ENCODE data around the gene INCA1.
A peak's percentile ranks its signal among the peaks of the same experiment; 100 is the strongest.

Gene INCA1

DNA sequence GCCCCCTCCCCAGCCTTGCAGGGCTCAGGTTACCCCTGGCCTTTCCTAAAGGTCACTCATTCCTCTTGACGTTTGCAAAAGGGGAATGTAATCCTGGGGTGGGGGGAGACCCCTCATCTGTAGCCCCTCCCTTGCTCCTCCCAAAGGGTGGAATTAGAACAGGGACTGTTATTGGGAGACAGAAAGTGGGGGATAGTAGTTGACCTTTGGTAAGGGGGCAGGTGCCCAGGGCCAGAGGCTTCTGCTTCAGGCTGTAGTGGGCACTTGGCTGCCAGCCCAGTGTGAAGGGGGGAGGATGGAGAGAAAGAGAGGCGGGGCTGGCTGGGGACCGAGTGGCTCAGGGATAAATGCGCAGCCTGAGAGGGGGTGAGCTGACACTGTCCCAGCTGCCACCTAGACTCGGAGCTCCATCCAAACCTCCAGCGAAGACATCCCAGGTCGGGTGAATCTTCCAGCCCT is 46.5 kb downstream of the INCA1 start, which contains the start of gene ENO3:
ENO3 (plus strand) TSS at position 374 of the 459 bp plus-strand sequence. CDS start 711 bp downstream, outside the sequence.
- TF ChIP-seq TAF1 (IDR thresholded peaks at IDR 0.05; ENCODE audit: borderline replicate concordance, low read depth, low read length) (no peak), POLR2A (IDR thresholded peaks at IDR 0.05; ENCODE audit: low read depth, low read length) (no peak), POLR2AphosphoS5 (IDR thresholded peaks at IDR 0.05; ENCODE audit: low read depth, low read length) (no peak; the same call in 1 of the 2 replicates)
- no peak for FAIRE-seq
- DNase-seq (ENCODE audit: insufficient read length) = no peak

DNA sequence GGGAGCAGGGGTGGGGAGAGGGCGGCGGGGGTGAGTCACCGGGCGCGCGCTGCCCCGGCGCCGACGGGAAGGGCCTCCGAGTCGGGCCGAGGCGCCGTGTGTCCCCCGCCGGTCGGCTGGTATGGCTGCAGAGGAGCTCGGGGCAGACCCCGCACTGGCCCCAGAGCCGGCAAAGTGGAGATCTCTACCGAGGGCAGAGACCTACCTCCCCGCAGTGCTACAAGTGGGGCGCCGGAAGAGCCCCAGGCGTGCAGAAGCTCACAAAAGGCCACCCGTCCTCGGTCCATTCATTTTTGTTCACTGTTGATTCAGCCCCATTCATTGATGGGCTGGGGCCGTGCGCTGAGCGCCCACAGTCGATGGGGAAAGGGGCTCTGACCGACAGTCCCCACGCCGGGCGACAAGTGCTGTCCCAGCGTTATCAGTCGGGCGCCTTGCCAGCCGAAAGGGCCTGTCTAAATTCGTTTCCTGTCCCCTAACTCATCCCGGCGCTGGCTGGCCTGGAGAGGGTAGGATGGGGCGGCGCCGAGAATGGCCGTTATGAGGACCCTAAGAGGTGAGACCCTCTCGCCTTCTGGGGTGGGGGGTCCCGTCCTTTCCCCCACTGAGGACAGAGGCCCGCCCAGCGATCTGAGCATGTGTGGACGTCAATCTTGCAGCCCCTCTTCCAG is 47.1 kb downstream of the INCA1 start:
- DNase-seq (ENCODE audit: insufficient read length) = no peak
- no peak for TF ChIP-seq TAF1 (IDR thresholded peaks at IDR 0.05; ENCODE audit: borderline replicate concordance, low read depth, low read length)
- TF ChIP-seq POLR2A (IDR thresholded peaks at IDR 0.05; ENCODE audit: low read depth, low read length) = peak; percentile 60; the same call in 1 of the 2 replicates
- peak; percentile 64 for TF ChIP-seq POLR2AphosphoS5 (IDR thresholded peaks at IDR 0.05; ENCODE audit: low read depth, low read length)
- FAIRE-seq = peak; percentile 85

DNA sequence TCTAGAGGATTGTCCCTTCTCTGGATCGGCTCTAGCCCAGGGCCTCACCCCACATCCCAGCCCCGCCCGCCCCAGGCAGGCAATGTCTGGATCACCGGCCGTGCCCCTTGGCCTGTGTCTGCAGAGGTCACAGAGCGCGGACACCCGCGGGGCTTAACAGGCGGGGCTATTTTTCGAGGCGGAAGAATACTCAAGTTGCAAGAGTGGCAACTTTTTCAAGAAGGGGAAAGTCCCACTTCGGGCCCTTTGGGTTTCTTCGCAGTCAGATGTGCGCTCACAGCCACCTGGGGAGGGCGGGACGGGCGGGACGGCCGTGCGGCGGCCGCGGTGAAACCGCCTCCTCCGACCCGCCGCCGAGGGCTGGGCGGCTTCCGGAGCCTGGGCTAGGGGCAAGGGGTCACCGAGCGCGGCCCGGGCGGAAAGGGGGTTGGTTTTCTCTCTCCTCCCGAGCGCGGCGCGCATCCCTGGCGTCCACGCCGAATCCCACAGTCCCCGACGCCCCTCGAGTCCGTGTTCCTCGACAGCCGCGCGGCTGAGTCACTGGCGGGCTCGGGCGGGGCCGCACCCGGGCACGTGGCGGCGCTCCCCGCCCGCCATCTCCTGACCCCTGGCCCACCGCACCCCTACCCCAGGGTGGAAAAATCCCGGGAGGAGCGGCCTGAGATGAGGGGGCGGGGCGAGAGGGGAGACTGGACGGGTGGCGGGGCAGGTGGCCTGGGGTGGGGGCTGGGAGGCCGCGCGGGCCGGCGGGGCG is 47.8 kb downstream of the INCA1 start:
- no peak for DNase-seq (ENCODE audit: insufficient read length)
- FAIRE-seq = peak; percentile 90

DNA sequence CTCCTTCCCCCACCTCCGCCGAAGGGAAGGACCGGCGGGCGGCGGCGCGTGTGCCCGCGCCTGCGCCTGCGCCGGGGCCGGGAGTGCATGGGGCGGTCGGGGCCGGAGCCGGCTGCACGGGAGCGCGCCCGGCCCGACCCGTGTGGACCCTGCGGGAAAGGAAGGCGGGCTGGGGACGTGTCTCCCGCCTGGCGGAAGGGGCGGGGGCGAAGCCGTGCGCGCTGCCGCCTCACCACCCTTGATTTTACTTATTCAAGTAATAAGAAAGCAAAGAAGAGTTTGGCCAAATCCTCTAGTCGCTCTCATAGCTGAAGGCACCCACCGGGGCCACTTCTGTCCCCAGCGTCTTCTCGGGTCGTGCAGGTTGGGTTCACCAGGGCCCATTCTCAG is 48.4 kb downstream of the INCA1 start:
- DNase-seq (ENCODE audit: insufficient read length) (peak; percentile 88), FAIRE-seq (no peak)
- TF ChIP-seq POLR2A (IDR thresholded peaks at IDR 0.05; ENCODE audit: low read depth, low read length) (no peak; the same call in 1 of the 2 replicates), TAF1 (IDR thresholded peaks at IDR 0.05; ENCODE audit: borderline replicate concordance, low read depth, low read length) (no peak), POLR2AphosphoS5 (IDR thresholded peaks at IDR 0.05; ENCODE audit: low read depth, low read length) (no peak; the same call in 1 of the 2 replicates)

More for the DNA sequence above, 47.8 kb downstream of the INCA1 start:
- TF ChIP-seq POLR2AphosphoS5 (IDR thresholded peaks at IDR 0.05; ENCODE audit: low read depth, low read length) (0 out of 2 replicates have a peak, but pooled peaks have one; percentile 13), POLR2A (IDR thresholded peaks at IDR 0.05; ENCODE audit: low read depth, low read length) (no peak), TAF1 (IDR thresholded peaks at IDR 0.05; ENCODE audit: borderline replicate concordance, low read depth, low read length) (peak; percentile 75; the same call in 1 of the 2 replicates)

DNA sequence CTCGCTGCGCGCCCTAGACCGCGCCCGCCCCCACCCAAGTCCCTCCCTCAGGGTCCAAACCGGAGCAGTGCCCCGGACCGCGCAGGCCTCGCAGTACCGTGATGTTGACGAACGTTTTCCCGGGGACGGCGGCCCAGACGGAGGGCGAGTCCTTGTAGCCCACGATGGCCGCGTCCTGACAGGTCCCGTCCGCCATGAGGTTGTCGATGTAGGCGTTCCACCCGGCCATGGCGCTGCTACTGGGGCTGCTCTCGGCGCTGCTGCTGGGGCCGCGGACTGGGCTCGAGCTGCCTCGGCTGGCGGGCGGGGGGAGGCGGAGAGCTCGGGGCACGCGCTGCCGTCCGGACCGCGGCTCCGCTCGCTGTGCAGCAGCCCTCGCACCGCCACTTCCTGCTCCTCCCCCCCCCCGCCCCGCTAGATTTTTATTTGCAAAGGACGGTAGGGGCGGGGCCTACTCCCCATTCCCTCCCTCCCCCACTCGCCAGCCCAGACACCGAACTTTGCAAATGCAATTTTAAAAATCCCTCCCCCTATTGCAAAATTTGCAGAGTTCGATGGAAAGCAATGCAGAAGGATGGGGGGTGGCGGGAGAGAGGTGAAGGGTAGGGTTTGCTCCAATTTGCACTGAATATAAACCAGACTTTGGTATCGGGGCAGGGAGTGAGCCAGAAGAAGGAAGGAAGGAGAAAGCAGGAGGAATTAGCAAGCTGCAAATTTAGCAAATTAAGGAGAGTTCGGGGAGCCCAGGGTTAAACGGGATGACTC is 49.0 kb downstream of the INCA1 start, which contains the start of gene PFN1:
PFN1 (minus strand) TSS at position 365 of the 765 bp plus-strand sequence; CDS start at position 229, 136 bp downstream.
- peak; percentile 94 for FAIRE-seq
- TF ChIP-seq POLR2A (IDR thresholded peaks at IDR 0.05; ENCODE audit: low read depth, low read length) = peak; percentile 94
- peak; percentile 92 for TF ChIP-seq POLR2AphosphoS5 (IDR thresholded peaks at IDR 0.05; ENCODE audit: low read depth, low read length)
- TF ChIP-seq TAF1 (IDR thresholded peaks at IDR 0.05; ENCODE audit: borderline replicate concordance, low read depth, low read length) = peak; percentile 79; the same call in 1 of the 2 replicates
- no peak for DNase-seq (ENCODE audit: insufficient read length)

DNA sequence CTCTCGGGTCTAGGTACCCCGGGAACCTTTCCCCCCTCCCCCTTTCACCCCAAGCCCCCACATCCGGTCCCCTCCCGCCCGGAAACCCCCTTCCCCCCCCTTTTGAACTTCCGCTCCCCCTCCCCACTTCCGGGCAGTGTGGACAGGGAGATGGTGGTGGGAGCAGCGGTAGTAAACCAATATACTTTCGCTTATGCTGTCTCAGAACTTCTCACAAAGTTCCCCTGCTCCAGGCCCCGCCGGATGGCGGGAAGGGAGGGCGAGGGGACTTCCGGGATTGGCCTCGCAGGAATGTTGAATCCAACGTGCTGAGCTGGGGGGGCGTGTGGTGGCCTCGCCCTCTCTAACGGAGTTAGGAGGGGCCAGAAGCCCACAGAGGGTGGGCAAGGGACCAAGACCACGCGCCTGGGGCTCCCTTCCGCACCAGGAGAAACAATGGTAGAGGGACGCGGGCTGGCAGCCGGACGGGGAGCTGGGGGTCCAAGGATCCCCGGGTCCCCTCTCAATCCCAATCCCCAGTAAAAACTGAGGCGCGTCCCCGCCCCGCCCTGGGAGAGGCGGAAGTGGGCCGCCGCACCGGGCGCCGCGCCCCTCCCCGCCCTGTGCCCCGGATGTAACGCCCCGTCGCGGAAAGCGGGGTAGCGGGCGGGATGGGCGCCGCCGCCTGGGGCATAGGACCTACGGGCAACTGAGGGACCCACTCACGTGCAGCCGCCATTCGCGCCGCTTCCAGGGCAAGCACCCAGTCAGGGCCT is 49.7 kb downstream of the INCA1 start:
- TF ChIP-seq POLR2AphosphoS5 (IDR thresholded peaks at IDR 0.05; ENCODE audit: low read depth, low read length) = peak; percentile 44; the same call in 1 of the 2 replicates
- peak; percentile 68; the same call in 1 of the 2 replicates for TF ChIP-seq TAF1 (IDR thresholded peaks at IDR 0.05; ENCODE audit: borderline replicate concordance, low read depth, low read length)
- TF ChIP-seq POLR2A (IDR thresholded peaks at IDR 0.05; ENCODE audit: low read depth, low read length) = peak; percentile 24; the same call in 1 of the 2 replicates
- DNase-seq (ENCODE audit: insufficient read length) = no peak
- peak; percentile 96 for FAIRE-seq

DNA sequence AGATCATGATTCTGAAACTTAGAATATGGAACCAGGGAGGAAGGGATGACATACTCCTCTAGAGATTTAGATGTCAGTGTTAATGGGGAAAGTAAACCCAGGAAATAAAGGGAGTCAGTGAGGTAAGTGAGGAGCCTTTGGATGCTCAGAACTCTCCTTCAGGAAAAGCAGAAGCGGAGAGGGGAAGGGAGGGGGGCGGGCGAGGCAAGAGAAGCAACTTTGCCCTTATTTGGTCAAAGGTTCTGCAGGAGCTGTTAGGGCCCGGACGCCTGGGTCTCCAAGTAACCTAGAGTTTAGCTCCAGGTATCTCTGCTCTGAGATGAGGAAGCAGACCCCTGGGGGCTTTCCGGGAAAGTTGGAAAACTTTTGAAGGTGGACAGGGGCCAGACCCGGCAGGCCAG is 50.3 kb downstream of the INCA1 start:
- no peak for FAIRE-seq
- peak; percentile 3; the same call in 1 of the 2 replicates for TF ChIP-seq POLR2A (IDR thresholded peaks at IDR 0.05; ENCODE audit: low read depth, low read length)
- TF ChIP-seq TAF1 (IDR thresholded peaks at IDR 0.05; ENCODE audit: borderline replicate concordance, low read depth, low read length) = no peak
- no peak for DNase-seq (ENCODE audit: insufficient read length)

DNA sequence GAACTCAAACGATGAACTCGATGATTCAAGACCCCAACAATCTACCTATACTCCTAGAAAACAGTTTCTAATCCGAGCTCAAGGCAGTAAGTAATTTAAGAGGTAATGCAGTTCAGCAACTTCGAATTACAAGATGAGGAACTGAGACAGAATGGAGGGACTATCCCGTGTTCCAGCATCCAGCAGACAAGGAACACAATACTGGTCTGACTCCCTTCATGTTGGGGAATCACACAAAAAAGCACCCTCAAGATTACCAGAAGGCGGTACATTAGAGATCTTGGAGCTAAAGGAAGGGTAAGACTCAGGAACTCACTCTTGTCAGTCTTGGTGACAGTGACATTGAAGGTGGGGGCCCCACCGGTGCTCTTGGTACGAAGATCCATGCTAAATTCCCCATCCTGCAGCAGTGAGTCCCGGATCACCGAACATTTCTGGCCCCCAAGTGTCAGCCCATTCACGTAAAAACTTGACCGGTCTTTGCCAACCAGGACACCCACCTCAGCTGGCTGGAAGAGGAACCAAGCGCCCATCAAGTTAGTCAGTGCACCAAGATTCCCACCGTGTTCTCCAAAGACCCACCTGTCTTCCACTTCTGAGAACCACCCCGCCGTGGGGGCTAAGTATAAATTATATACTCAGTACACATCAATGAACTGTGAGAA is 50.9 kb downstream of the INCA1 start:
- DNase-seq (ENCODE audit: insufficient read length) (no peak), FAIRE-seq (peak; percentile 89)
- TF ChIP-seq TAF1 (IDR thresholded peaks at IDR 0.05; ENCODE audit: borderline replicate concordance, low read depth, low read length) (peak; percentile 37; the same call in 1 of the 2 replicates), POLR2A (IDR thresholded peaks at IDR 0.05; ENCODE audit: low read depth, low read length) (peak; percentile 71), POLR2AphosphoS5 (IDR thresholded peaks at IDR 0.05; ENCODE audit: low read depth, low read length) (peak; percentile 80; the same call in 1 of the 2 replicates)

DNA sequence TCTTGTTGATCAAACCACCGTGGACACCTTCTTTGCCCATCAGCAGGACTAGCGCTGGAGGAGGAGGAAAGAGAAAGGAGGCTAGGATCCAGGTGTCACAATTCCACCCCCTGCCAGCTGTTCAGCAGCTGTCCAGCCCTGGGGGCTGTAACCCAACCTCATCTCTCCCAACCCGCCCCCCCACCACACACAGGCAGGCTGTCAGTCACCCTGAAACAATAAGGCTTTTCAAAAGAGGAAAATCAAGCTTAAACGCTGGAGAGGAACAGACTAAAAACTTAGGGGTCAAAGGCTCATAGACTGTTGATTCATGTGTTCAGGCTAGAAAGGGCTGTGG is 51.4 kb downstream of the INCA1 start:
- TF ChIP-seq TAF1 (IDR thresholded peaks at IDR 0.05; ENCODE audit: borderline replicate concordance, low read depth, low read length) = no peak
- no peak; the same call in 1 of the 2 replicates for TF ChIP-seq POLR2AphosphoS5 (IDR thresholded peaks at IDR 0.05; ENCODE audit: low read depth, low read length)
- no peak for TF ChIP-seq POLR2A (IDR thresholded peaks at IDR 0.05; ENCODE audit: low read depth, low read length)
- no peak for DNase-seq (ENCODE audit: insufficient read length)
- no peak for FAIRE-seq
